Common myeloid progenitor, CD34-positive (primary cell): ENCODE data around the gene ZNF366.
A peak's percentile ranks its signal among the peaks of the same experiment; 100 is the strongest.

Experiments
- CTCF ChIA-PET: fragments of 350-600 bp; sonication (Branson Sonifier 250); formaldehyde crosslinking; loops from one replicate; lab custom pipeline; 2021; ENCODE audit warnings: antibody characterized with exemption; lab: Charles Lee
- POLR2A ChIA-PET: fragments of 350-600 bp; sonication (Branson Sonifier 250); formaldehyde crosslinking; loops from one replicate; lab custom pipeline; 2021; ENCODE audit warnings: antibody characterized with exemption; lab: Charles Lee
- DNase-seq, 3 donors: peaks; one replicate each; pipeline versions ENCODE4 v3.0.0 to v3.0.0-alpha.2; 2013
- H3K27ac ChIP-seq, 2 experiments: 1 replicate in 1 of 2; 2 replicates in 1 of 2; pipeline ENCODE4 v1.7.0; 2013; ENCODE audit warnings: inconsistent platforms in 2 of 2, low read length in 2 of 2, mild to moderate bottlenecking in 2 of 2, low read depth in 1 of 2, moderate library complexity in 1 of 2; ENCODE audit not compliant: severe bottlenecking in 2 of 2, insufficient read depth in 1 of 2, poor library complexity in 1 of 2
- H3K27me3 ChIP-seq, 5 experiments: replicated peaks in 2 of 5; 1 replicate in 3 of 5; 2 replicates in 2 of 5; pipeline versions ENCODE4 v1.6.1 to v1.7.0; 2013; ENCODE audit warnings: low read length in 4 of 5, mild to moderate bottlenecking in 2 of 5, moderate library complexity in 2 of 5, inconsistent platforms in 1 of 5; ENCODE audit not compliant: insufficient read depth in 5 of 5, control insufficient read depth in 4 of 5
- H3K36me3 ChIP-seq, 4 experiments: 1 replicate in 2 of 4; 2 replicates in 2 of 4; pipeline versions ENCODE4 v1.6.1 to v1.7.0; 2013; ENCODE audit warnings: low read length in 3 of 4, control low read depth in 1 of 4, mild to moderate bottlenecking in 1 of 4; ENCODE audit not compliant: control insufficient read depth in 4 of 4, insufficient read depth in 4 of 4
- H3K4me1 ChIP-seq, 4 experiments: 1 replicate in 3 of 4; 2 replicates in 1 of 4; pipeline versions ENCODE4 v1.6.1 to v1.7.1; 2013; ENCODE audit warnings: low read length in 3 of 4, mild to moderate bottlenecking in 3 of 4, control low read depth in 1 of 4, inconsistent platforms in 1 of 4, moderate library complexity in 1 of 4; ENCODE audit not compliant: control insufficient read depth in 4 of 4, insufficient read depth in 4 of 4; ENCODE audit errors: control extremely low read depth in 1 of 4
- H3K4me3 ChIP-seq, 7 experiments: 1 replicate in 4 of 7; 2 replicates in 3 of 7; pipeline versions ENCODE4 v1.5.1 to v1.7.0; 2013; ENCODE audit warnings: mild to moderate bottlenecking in 7 of 7, low read length in 6 of 7, moderate library complexity in 6 of 7, inconsistent platforms in 2 of 7, low read depth in 2 of 7, control low read depth in 1 of 7; ENCODE audit not compliant: insufficient read depth in 4 of 7, control insufficient read depth in 1 of 7; ENCODE audit errors: extremely low read depth in 1 of 7
- H3K9me3 ChIP-seq, 5 experiments: 1 replicate in 4 of 5; 2 replicates in 1 of 5; pipeline versions ENCODE4 v1.6.1 to v1.7.1; 2013; ENCODE audit warnings: low read length in 4 of 5, mild to moderate bottlenecking in 2 of 5, inconsistent platforms in 1 of 5, low read depth in 1 of 5, moderate library complexity in 1 of 5; ENCODE audit not compliant: control insufficient read depth in 4 of 5, insufficient read depth in 2 of 5; ENCODE audit errors: control extremely low read depth in 1 of 5
- WGBS: methylation state at CpG from one replicate; pipeline ENCODE4 v1.1.5; 2013; ENCODE audit not compliant: insufficient coverage; 5-methylcytosine and 5-hydroxymethylcytosine counted together

The ZNF366 gene

GRCh38 chr5:72519111-72519510 is 11.9 kb upstream of the ZNF366 start:
- Histone ChIP-seq H3K4me1 (peaks cover 0 to 8% (median 4%) of the 10 kb centered on the region in 4 experiments), H3K27me3 (no peaks in the 10 kb centered on the region), H3K4me3 (no peak overlapping the region), H3K9me3 (peaks cover 2 to 14% (median 6%) of the 10 kb centered on the region in 5 experiments), H3K27ac (no peak overlapping the region), H3K36me3 (no peaks in the 10 kb centered on the region)
- CTCF ChIA-PET = interaction anchor here (1.0 to 1.7 kb wide), 2 partner anchors 122 to 150 kb away, joined by 3 to 6 read pairs; no protein-coding TSS in a partner anchor
- POLR2A ChIA-PET = no interaction called here
- DNase-seq = no peak

DNA sequence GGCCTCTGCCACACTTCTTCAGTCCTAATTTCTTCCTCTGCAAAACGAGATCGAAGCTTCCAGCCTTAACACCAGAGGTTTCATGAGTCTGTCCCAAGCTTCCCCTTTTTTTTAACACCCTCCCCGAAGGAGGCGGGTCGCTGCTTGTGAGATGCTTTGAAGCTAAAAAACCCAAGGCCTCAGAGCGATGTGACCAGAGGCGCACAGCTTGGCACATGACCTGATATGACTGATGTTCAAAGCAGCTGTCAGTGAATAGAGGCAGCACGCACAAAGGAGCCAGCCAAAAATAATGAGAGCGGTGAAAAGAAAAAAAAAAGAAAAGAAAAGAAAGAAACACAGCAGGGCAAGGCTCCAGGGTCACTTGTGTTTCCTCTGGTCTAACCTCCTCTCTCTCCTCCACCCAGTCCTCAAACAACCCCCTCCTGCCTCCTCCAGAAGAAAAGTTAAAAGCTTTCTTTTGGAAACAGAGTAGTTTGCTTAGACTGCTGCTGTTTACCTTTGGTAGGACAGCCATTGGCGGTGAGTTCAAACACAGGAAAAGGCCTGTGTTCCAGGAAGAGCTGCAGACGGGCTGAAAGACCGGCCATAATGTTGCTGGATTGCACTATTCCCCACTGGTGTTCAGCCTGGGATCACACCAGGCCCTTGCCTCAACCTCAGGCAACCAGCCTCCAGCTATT is 10.9 kb upstream of the ZNF366 start:
- H3K27me3 ChIP-seq = no peaks in the 10 kb centered on the region
- CTCF ChIA-PET = interaction anchor here (0.7 to 2.1 kb wide), 6 partner anchors 10 to 152 kb away, joined by 3 to 7 read pairs (median 4); partner anchors contain the start of gene ZNF366
- no peaks in the 10 kb centered on the region for H3K36me3 ChIP-seq
- H3K9me3 ChIP-seq = peaks cover 2 to 14% (median 6%) of the 10 kb centered on the region in 5 experiments
- peak; percentile 55 to 85 (median 84) for DNase-seq
- H3K4me3 ChIP-seq = no peak overlapping the region
- H3K4me1 ChIP-seq = peaks cover 0 to 8% (median 4%) of the 10 kb centered on the region in 4 experiments
- H3K27ac ChIP-seq = no peak overlapping the region
- POLR2A ChIA-PET = no interaction called here
- WGBS = 20% methylated on average over 10 of the region's 12 CpGs

GRCh38 chr5:72516916-72517315 is 9.7 kb upstream of the ZNF366 start:
- DNase-seq = no peak
- no CpG with 5 or more reads among the region's 2 CpGs for WGBS

GRCh38 chr5:72515211-72515610 is 8.0 kb upstream of the ZNF366 start:
- ChIA-PET CTCF (no interaction called here), POLR2A (no interaction called here)
- Histone ChIP-seq H3K9me3 (peaks cover 0 to 7% (median 2%) of the 10 kb centered on the region in 5 experiments), H3K4me3 (no peak overlapping the region), H3K36me3 (no peaks in the 10 kb centered on the region), H3K4me1 (peaks cover 4 to 28% (median 20%) of the 10 kb centered on the region in 4 experiments), H3K27me3 (no peaks in the 10 kb centered on the region), H3K27ac (no peak overlapping the region)
- 98% methylated on average over 5 of the region's 5 CpGs for WGBS
- no peak for DNase-seq

More at GRCh38 chr5:72516916-72517315, 9.7 kb upstream of the ZNF366 start:
- Histone ChIP-seq H3K4me1 (peaks cover 0 to 11% (median 5%) of the 10 kb centered on the region in 4 experiments), H3K27me3 (no peaks in the 10 kb centered on the region), H3K4me3 (no peak overlapping the region), H3K27ac (no peak overlapping the region), H3K9me3 (peaks cover 0 to 8% (median 6%) of the 10 kb centered on the region in 5 experiments), H3K36me3 (no peaks in the 10 kb centered on the region)
- ChIA-PET POLR2A (no interaction called here), CTCF (interaction anchor here (1.1 to 2.1 kb wide), 4 partner anchors 9 to 151 kb away, joined by 3 to 7 read pairs (median 4); partner anchors contain the start of gene ZNF366)

- Histone ChIP-seq H3K4me1 (peaks cover 12 to 47% (median 24%) of the 10 kb centered on the region in 4 experiments), H3K27ac (no peak overlapping the region), H3K36me3 (no peaks in the 10 kb centered on the region), H3K27me3 (no peaks in the 10 kb centered on the region), H3K4me3 (no peak overlapping the region), H3K9me3 (no peaks in the 10 kb centered on the region)
- DNase-seq = no peak
- ChIA-PET POLR2A (no interaction called here), CTCF (interaction anchor here (1.0 to 2.8 kb wide), 3 partner anchors 9 to 151 kb away, joined by 3 to 13 read pairs (median 5); no protein-coding TSS in a partner anchor)
These were observed 5.3 kb upstream of the ZNF366 start for GRCh38 chr5:72512593-72512860.

GRCh38 chr5:72511774-72512592 is 4.8 kb upstream of the ZNF366 start:
- Histone ChIP-seq H3K36me3 (no peaks in the 10 kb centered on the region), H3K4me3 (no peak overlapping the region), H3K4me1 (peaks cover 17 to 52% (median 30%) of the 10 kb centered on the region in 4 experiments), H3K27ac (no peak overlapping the region), H3K9me3 (no peaks in the 10 kb centered on the region), H3K27me3 (no peaks in the 10 kb centered on the region)
- ChIA-PET POLR2A (no interaction called here), CTCF (interaction anchor here (1.9 to 2.8 kb wide), 2 partner anchors 8 to 12 kb away, joined by 5 to 13 read pairs; no protein-coding TSS in a partner anchor)
- WGBS = 86% methylated on average over 2 of the region's 6 CpGs
- no peak for DNase-seq

GRCh38 chr5:72511366-72511765 is 4.2 kb upstream of the ZNF366 start:
- peak in 2 of 3 donors; percentile 23 to 50 for DNase-seq
- no peak overlapping the region for H3K27ac ChIP-seq
- no peak overlapping the region for H3K4me3 ChIP-seq
- CTCF ChIA-PET = interaction anchor here (2.8 kb wide), 1 partner anchor 13 kb away, joined by 13 read pairs; no protein-coding TSS in a partner anchor
- 17% methylated on average over 3 of the region's 3 CpGs for WGBS
- peaks cover 17 to 59% (median 32%) of the 10 kb centered on the region in 4 experiments for H3K4me1 ChIP-seq
- POLR2A ChIA-PET = no interaction called here
- H3K36me3 ChIP-seq = no peaks in the 10 kb centered on the region
- no peaks in the 10 kb centered on the region for H3K27me3 ChIP-seq
- H3K9me3 ChIP-seq = no peaks in the 10 kb centered on the region
